IPS DF 6.9 (cell line): ENCODE results near the gene PREP.

Experiments used
- DNase-seq: peaks from one replicate; pipeline ENCODE4 v3.0.0-alpha.2; 2013; ENCODE audit warnings: low read depth, low spot score
- H3K27ac ChIP-seq: one replicate; pipeline ENCODE4 v1.5.1; 2013; ENCODE audit warnings: low read length, control low read depth
- H3K27me3 ChIP-seq: 2 replicates; pipeline ENCODE4 v1.6.1; 2013; ENCODE audit warnings: mild to moderate bottlenecking, low read length; ENCODE audit not compliant: control insufficient read depth, insufficient read depth
- H3K36me3 ChIP-seq: 2 replicates; pipeline ENCODE4 v1.6.1; 2013; ENCODE audit warnings: low read length; ENCODE audit not compliant: control insufficient read depth, insufficient read depth
- H3K4me1 ChIP-seq: 2 replicates; pipeline ENCODE4 v1.6.1; 2013; ENCODE audit warnings: low read length; ENCODE audit not compliant: control insufficient read depth, insufficient read depth
- H3K4me3 ChIP-seq: 2 replicates; pipeline ENCODE4 v1.5.1; 2013; ENCODE audit warnings: mild to moderate bottlenecking, low read length
- H3K9me3 ChIP-seq: 2 replicates; pipeline ENCODE4 v1.6.1; 2013; ENCODE audit warnings: low read length, inconsistent platforms; ENCODE audit not compliant: control insufficient read depth, insufficient read depth
- WGBS: extraction: QIAGEN DNeasy Blood & Tissue Kit; methylation state at CpG from one replicate; pipeline ENCODE4 v1.1.7; 2013; ENCODE audit warnings: mixed read lengths, missing lambda C conversion rate; ENCODE audit not compliant: insufficient read length, insufficient coverage; 5-methylcytosine and 5-hydroxymethylcytosine counted together

PREP gene

GRCh38 chr6:105372849-105373182 is 30.1 kb downstream of the PREP start:
- no peaks in the 10 kb centered on the region for H3K4me1 ChIP-seq
- no peak for DNase-seq
- no peak overlapping the region for H3K27ac ChIP-seq
- H3K9me3 ChIP-seq, result no peaks in the 10 kb centered on the region
- no peaks in the 10 kb centered on the region for H3K27me3 ChIP-seq
- no CpG with 5 or more reads among the region's 3 CpGs for WGBS
- peaks cover 5% of the 10 kb centered on the region; the same call in 1 of the 2 replicates for H3K36me3 ChIP-seq
- H3K4me3 ChIP-seq, result no peak overlapping the region

DNA sequence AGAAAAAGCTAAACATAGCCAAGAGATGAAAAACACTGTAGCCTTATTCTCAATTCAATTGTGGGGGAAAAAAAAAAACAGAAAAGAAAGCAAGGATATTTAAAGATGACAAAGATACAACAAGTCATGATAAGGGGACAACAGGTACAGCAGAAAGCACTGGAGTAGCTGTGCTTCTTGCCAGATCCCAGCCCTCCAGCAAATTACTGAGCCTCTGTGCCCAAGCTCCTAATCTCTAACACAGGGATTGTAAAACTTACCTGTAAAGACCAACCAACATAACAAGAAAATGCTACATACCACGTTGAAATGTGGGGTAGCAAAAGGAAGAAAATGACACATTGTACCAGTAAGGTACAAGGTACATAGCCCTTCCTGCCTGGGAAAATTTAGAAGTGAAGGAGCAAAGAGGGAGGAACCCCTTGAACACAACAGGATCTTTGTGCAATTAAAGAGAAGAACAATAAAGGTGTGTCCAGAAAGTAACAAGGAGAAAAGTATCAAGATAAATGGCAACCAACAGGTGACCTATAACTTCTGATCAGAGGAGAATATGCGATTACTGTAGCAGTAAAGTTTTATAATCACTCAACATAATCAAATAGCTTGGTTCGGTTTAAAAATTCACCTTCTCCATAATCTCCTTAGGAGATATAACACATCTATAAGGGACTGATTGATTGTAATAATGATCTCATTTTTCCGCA is 30.6 kb downstream of the PREP start:
- Histone ChIP-seq H3K9me3 (no peaks in the 10 kb centered on the region), H3K4me3 (no peak overlapping the region), H3K4me1 (no peaks in the 10 kb centered on the region), H3K27me3 (no peaks in the 10 kb centered on the region), H3K36me3 (peaks cover 5% of the 10 kb centered on the region; the same call in 1 of the 2 replicates), H3K27ac (no peak overlapping the region)
- DNase-seq, result no peak
- WGBS, result no CpG with 5 or more reads among the region's 4 CpGs

GRCh38 chr6:105370351-105370750 is 32.5 kb downstream of the PREP start:
- Histone ChIP-seq H3K27me3 (no peaks in the 10 kb centered on the region), H3K9me3 (no peaks in the 10 kb centered on the region), H3K36me3 (peaks cover 6% of the 10 kb centered on the region; the same call in 1 of the 2 replicates), H3K27ac (no peak overlapping the region), H3K4me3 (no peak overlapping the region), H3K4me1 (no peaks in the 10 kb centered on the region)
- no CpG with 5 or more reads among the region's 1 CpG for WGBS
- DNase-seq, result no peak

DNA sequence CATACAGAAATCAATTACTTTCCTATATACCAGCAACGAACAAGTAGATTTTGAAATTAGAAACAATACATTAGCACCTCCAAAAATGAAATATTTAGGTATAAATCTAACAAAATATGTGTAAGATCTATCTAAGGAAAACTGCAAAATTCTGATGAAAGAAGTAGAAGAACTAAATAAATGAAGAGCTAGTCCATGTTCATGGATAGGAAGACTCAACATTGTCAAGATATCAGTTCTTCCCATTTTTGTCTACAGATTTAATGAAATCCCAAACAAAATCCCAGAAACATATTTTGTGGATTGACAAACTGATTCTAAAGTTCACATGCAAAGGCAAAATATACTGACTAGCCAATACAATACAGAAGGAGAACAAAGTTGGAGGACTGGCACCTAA is 33.7 kb downstream of the PREP start:
- H3K36me3 ChIP-seq, result peaks cover 8% of the 10 kb centered on the region; the same call in 1 of the 2 replicates
- H3K27me3 ChIP-seq, result no peaks in the 10 kb centered on the region
- no peak overlapping the region for H3K27ac ChIP-seq
- H3K9me3 ChIP-seq, result no peaks in the 10 kb centered on the region
- no peak for DNase-seq
- H3K4me3 ChIP-seq, result no peak overlapping the region
- no CpG with 5 or more reads among the region's 1 CpG for whole genome bisulfite sequencing
- H3K4me1 ChIP-seq, result no peaks in the 10 kb centered on the region

DNA sequence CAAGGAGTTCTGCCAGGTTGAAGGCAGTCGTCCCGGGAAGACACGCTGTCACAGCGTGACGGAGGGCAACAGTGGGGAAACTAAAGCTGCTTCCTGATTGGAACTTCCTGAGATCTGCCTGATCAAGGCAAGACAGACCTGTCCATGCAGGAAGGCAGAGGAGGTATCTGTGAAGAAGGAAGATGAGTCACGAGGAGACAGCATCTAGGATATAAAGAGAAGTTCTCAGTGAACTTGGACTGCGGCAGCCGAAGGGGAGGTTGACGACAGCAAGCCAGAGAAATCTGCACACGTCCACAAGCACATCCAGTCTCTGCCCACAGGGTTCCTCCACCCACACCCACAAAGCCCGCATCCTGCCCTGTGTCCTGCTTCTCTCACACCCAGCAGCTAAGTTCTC is 38.6 kb downstream of the PREP start:
- peaks cover 6% of the 10 kb centered on the region; the same call in 1 of the 2 replicates for H3K36me3 ChIP-seq

GRCh38 chr6:105363100-105363754 is 39.7 kb downstream of the PREP start:
- no CpG with 5 or more reads among the region's 1 CpG for WGBS

More for the DNA sequence above, 38.6 kb downstream of the PREP start:
- DNase-seq, result no peak
- Histone ChIP-seq H3K27ac (no peak overlapping the region), H3K27me3 (no peaks in the 10 kb centered on the region), H3K4me1 (no peaks in the 10 kb centered on the region), H3K4me3 (no peak overlapping the region), H3K9me3 (no peaks in the 10 kb centered on the region)
- no CpG with 5 or more reads among the region's 11 CpGs for WGBS

DNA sequence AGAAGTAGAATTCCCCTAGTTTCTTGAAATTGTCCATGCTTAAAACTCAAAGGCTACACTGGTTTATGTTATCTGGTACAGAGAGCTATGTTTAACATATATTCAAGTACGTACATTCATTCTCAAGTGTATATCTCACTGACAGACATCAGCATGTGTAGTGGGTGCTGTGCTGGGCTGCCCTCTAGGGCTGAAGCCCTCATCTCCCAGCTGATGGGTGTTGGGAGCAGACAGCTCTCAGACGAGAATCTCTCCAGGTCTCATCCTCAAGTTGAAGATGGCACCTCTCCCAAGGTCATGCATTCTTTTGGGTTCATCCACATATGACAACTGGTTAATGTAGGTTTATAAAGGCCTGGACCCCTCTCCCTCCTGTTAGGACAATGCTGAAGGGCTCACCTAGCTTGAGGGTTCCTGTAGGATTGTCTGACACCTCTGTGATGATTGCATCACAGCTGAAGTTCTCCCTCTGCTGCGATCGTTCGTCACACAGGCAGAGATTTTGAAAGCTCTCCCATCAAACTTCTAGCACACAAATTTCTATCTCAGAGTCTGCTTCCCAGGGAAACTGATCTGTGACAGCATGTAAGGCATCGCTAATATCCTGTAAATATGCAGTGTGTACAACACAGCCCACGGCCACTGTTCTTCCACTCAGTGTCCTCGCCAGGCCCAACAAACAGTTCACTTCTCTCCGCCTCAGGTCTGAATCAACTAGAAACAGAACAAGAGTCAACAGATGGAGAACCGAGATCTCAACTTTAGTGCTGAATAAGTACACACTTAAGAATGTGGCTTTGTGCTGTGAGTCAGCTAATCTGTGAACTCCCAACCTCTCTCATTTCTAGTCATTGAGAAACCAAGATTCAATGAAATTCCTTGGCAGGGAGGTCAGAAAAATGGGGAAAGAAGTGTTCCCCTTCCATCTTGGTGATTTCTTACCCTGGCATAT is 43.2 kb downstream of the PREP start:
- Histone ChIP-seq H3K27me3 (no peaks in the 10 kb centered on the region), H3K36me3 (peaks cover 3% of the 10 kb centered on the region; the same call in 1 of the 2 replicates), H3K27ac (no peak overlapping the region), H3K9me3 (no peaks in the 10 kb centered on the region), H3K4me1 (no peaks in the 10 kb centered on the region), H3K4me3 (no peak overlapping the region)
- WGBS, result no CpG with 5 or more reads among the region's 10 CpGs
- DNase-seq, result no peak

More at GRCh38 chr6:105363100-105363754, 39.7 kb downstream of the PREP start:
- Histone ChIP-seq H3K4me3 (no peak overlapping the region), H3K36me3 (peaks cover 6% of the 10 kb centered on the region; the same call in 1 of the 2 replicates), H3K27me3 (no peaks in the 10 kb centered on the region), H3K4me1 (no peaks in the 10 kb centered on the region), H3K9me3 (no peaks in the 10 kb centered on the region), H3K27ac (no peak overlapping the region)
- DNase-seq, result no peak

DNA sequence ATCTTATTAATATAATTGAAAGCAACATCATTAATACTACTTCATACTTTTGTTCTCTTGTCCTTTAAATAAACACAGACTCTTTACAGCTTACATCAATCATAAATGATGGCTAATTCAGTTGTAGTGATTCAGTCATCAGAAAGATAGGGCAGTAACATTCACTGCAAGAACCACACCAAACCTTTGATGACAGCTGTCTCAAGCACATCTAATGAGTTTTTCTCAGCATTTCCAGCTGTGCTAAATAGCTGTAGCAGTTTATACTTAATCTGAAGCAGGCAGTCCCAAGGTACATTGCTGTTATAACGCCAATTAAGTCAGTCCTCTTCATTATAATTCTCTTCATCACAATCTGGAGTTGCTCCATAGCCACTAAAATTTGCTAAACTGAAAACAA is 45.7 kb downstream of the PREP start:
- no peaks in the 10 kb centered on the region for H3K9me3 ChIP-seq
- no CpG with 5 or more reads among the region's 1 CpG for WGBS
- no peak overlapping the region for H3K4me3 ChIP-seq
- DNase-seq, result no peak
- no peaks in the 10 kb centered on the region; the same call in 1 of the 2 replicates for H3K36me3 ChIP-seq
- no peaks in the 10 kb centered on the region for H3K27me3 ChIP-seq
- H3K27ac ChIP-seq, result no peak overlapping the region
- H3K4me1 ChIP-seq, result no peaks in the 10 kb centered on the region

GRCh38 chr6:105352037-105352617 is 50.8 kb downstream of the PREP start:
- WGBS, result no CpG with 5 or more reads among the region's 4 CpGs
- no peaks in the 10 kb centered on the region; the same call in 1 of the 2 replicates for H3K36me3 ChIP-seq
- H3K9me3 ChIP-seq, result no peaks in the 10 kb centered on the region
- no peak overlapping the region for H3K4me3 ChIP-seq
- DNase-seq, result no peak
- no peak overlapping the region for H3K27ac ChIP-seq
- H3K27me3 ChIP-seq, result no peaks in the 10 kb centered on the region
- no peaks in the 10 kb centered on the region for H3K4me1 ChIP-seq

- H3K4me3 ChIP-seq, result no peak overlapping the region
- H3K4me1 ChIP-seq, result no peaks in the 10 kb centered on the region
- H3K9me3 ChIP-seq, result no peaks in the 10 kb centered on the region
- DNase-seq, result no peak
- H3K27me3 ChIP-seq, result no peaks in the 10 kb centered on the region
- WGBS, result no CpG with 5 or more reads among the region's 1 CpG
- H3K36me3 ChIP-seq, result no peaks in the 10 kb centered on the region; the same call in 1 of the 2 replicates
- no peak overlapping the region for H3K27ac ChIP-seq
Measured at GRCh38 chr6:105348897-105349296, 54.0 kb downstream of the PREP start.
